ENCODE results near the gene CCDC172. TPM values are rescaled to one million over a fixed set of nuclear protein-coding genes. Genes with fewer than 3 reads are reported as not detected.

CCDC172 gene
- total RNA-seq, 1 experiment from 2014 or later, result not detected

DNA sequence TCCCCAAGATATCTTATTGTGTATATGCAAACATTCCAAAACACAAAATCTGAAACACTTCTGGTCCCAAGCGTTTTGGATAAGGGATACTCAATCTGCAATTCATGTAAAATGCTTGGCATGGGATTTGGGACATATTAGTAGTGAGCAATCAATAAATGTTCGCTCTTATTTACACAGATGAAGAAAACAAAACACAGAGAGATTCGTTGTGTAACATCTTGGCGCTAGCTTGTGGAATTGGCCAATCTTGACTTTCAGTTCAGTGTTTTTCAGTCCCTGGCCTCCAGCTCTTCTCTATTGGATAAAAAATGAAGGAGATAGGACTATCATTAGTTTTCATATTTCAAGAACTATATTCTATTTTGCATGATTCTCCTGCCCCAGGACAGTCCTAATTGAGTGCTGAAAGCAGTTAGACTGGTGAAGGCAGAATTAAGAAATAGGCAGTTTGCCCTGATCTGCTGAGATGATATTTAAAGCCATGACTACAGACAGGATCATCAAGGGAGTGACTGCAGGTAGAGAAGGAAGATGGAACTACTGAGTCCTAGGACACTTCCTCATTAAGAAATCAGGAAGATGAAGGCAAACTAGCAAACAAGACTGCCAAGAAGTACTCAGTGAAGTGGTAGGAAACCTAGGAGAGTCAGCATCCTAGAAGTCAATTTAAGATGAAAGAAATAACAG lies 105.2 kb downstream of the CCDC172 start:
- no peak for DNase-seq (ENCODE audit: low spot score)

Small RNA genes lying within 50 kb of the gene (small RNA-seq; reads per million reads assigned to genes)
- not detected for gene SNRPGP6

Other genes with a start within 250 kb of the CCDC172 start
- not detected in 2 replicates for gene GFRA1, start 51.2 kb upstream of the CCDC172 start, total RNA-seq (2014; rRNA removed; shearing (Covaris generic))
- gene PNLIPRP3, start 103.4 kb downstream of the CCDC172 start, total RNA-seq (2014; rRNA removed; shearing (Covaris generic)), result not detected in 2 replicates
- gene PNLIP, start 221.5 kb downstream of the CCDC172 start, total RNA-seq (2014; rRNA removed; shearing (Covaris generic)), result not detected in 2 replicates

Data from HT-29 (cell line).